ENCODE results near the gene RNF25.

DNA sequence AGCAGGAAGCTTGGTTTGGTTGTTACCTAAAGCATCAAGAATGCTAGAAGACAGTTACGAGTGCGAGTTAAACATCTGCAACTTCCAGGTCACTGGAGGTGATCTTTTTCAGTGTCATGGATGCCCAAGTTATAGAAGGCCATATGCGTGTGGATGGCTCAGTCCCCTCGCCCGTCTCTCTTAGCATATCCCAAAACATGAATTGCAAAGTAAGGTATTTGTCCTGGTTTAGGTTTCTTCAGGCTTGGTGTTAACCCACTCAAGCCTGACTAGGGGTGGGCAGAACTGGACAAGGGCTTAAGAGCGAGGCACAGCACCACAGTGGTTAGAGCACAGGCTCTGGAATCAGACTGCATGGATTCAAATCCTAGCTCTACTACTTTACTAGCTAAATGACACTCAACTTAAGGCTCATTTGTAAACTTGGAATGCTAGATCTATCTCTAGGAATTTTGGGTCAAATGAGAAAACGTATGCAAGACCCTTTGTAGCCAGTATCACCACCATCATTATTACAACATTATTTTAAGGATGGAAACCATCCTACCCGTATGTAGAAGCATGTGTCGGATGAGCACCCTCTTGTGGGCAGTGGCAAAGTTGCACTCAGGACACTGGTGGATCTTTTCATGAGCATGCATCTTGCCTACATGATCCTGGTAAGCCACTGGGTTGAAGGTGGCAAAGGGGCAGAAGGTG lies 23.6 kb downstream of the RNF25 start:
- TF ChIP-seq FOXP2 (optimal IDR thresholded peaks at IDR 0.05; ENCODE audit: control extremely low read depth, extremely low read length, insufficient read depth) (no peak), POLR2AphosphoS5 (IDR thresholded peaks at IDR 0.05; ENCODE audit: borderline replicate concordance, low read depth, low read length) (no peak; the same call in 1 of the 2 replicates), EZH2 (IDR thresholded peaks at IDR 0.05) (no peak)
